Fibroblast of lung (primary cell): ENCODE data around the gene MAP1LC3B2. TPM values are rescaled to one million over a fixed set of nuclear protein-coding genes. Genes with fewer than 3 reads are reported as not detected.

ENCODE experiments used
- DNase-seq, 2 donors: peaks; one replicate each; pipeline versions ENCODE4 v3.0.0 to v3.0.0-alpha.2; 2010; ENCODE audit warnings: low read depth in 2 of 2
- H2AFZ ChIP-seq: 2 replicates; pipeline ENCODE4 v1.5.1; 2012; ENCODE audit warnings: low read length, control low read depth, inconsistent platforms
- H3K27ac ChIP-seq: 2 replicates; pipeline ENCODE4 v1.5.1; 2011; ENCODE audit warnings: low read length, control low read depth; ENCODE audit not compliant: insufficient read depth
- H3K27me3 ChIP-seq: 2 replicates; pipeline ENCODE4 v1.5.1; 2011; ENCODE audit warnings: mild to moderate bottlenecking, low read length; ENCODE audit not compliant: control insufficient read depth, insufficient read depth
- H3K36me3 ChIP-seq: 2 replicates; pipeline ENCODE4 v1.5.1; 2011; ENCODE audit warnings: low read length; ENCODE audit not compliant: control insufficient read depth, insufficient read depth
- H3K4me1 ChIP-seq: 2 replicates; pipeline ENCODE4 v1.5.1; 2011; ENCODE audit warnings: low read length; ENCODE audit not compliant: control insufficient read depth, insufficient read depth; ENCODE audit errors: extremely low read depth
- H3K4me2 ChIP-seq: 2 replicates; pipeline ENCODE4 v1.5.1; 2011; ENCODE audit warnings: low read length, control low read depth; ENCODE audit not compliant: insufficient read depth; ENCODE audit errors: extremely low read depth
- H3K4me3 ChIP-seq, 4 experiments: fragments of 200-600 bp in 1 of 4; sonication (generic) in 1 of 4; replicated peaks in 1 of 4; 2 replicates each; pipeline ENCODE4 v1.5.1; 2011 to 2016; ENCODE audit warnings: low read length in 4 of 4, low read depth in 3 of 4, mild to moderate bottlenecking in 3 of 4, control low read depth in 2 of 4, inconsistent platforms in 1 of 4, mixed read lengths in 1 of 4; ENCODE audit not compliant: insufficient read depth in 1 of 4; ENCODE audit errors: control extremely low read depth in 1 of 4
- H3K79me2 ChIP-seq: 2 replicates; pipeline ENCODE4 v1.5.1; 2012; ENCODE audit warnings: mild to moderate bottlenecking, low read length, inconsistent platforms; ENCODE audit not compliant: control insufficient read depth, insufficient read depth
- H3K9ac ChIP-seq: 2 replicates; pipeline ENCODE4 v1.5.1; 2011; ENCODE audit warnings: mild to moderate bottlenecking, low read length, control low read depth; ENCODE audit not compliant: insufficient read depth
- H3K9me3 ChIP-seq: 2 replicates; pipeline ENCODE4 v1.5.1; 2012; ENCODE audit warnings: low read depth, low read length; ENCODE audit not compliant: control insufficient read depth, insufficient read depth
- H4K20me1 ChIP-seq: 2 replicates; pipeline ENCODE4 v1.5.1; 2011; ENCODE audit warnings: low read length; ENCODE audit not compliant: control insufficient read depth, insufficient read depth; ENCODE audit errors: extremely low read depth
- EZH2 ChIP-seq: IDR thresholded peaks from 2 replicates; pipeline ENCODE4 v1.5.1; 2012; ENCODE audit warnings: low read length, control low read depth, mild to moderate bottlenecking; ENCODE audit errors: missing control alignments
- polyA plus RNA-seq, 2 donors: library from polyadenylated mRNA; depleted of rRNA in 1 of 2; stranded (reverse) in 1 of 2; unstranded in 1 of 2; fragments of >200 nt; gene quantifications; 2 replicates each; pipeline ENCODE4 v1.2.1, GENCODE V29; 2011 to 2012; ENCODE audit warnings: missing spikeins in 1 of 2
- total RNA-seq: library from RNA; depleted of rRNA; stranded (reverse); fragments of >200 nt; gene quantifications from 2 replicates; pipeline ENCODE4 v1.2.1, GENCODE V29; 2014
- TF ChIP-seq, protein P1 (sequence below), 2 donors: IDR thresholded peaks in 1 of 2; conservative IDR thresholded peaks in 1 of 2; 1 replicate in 1 of 2; 2 replicates in 1 of 2; pipeline ENCODE4 v1.5.1; 2011 to 2012; ENCODE audit warnings: low read length in 2 of 2, control low read depth in 1 of 2, inconsistent platforms in 1 of 2, low read depth in 1 of 2, mild to moderate bottlenecking in 1 of 2

MAP1LC3B2 gene
- total and polyA plus RNA-seq, 2 donors (not counting 1 experiment from before 2014, with no cell fraction given) = 1.2 TPM

DNA sequence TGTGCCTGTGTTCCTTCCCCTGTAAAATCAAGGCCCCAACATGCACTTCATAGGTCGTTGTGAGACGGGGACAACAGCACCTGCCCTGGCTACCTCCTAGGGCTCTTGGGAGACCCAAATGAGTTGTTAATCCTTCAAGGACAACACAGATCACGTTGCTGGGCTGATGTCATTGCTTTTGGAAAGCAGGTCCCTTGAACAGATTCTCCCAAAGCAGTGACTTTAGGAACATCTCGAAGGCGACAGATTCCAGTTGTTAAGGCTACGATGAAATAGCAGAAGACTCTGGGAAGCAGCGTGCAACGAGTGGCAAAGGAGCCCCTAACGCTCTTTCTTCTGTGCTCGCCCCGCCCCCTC, 26.2 kb upstream of the MAP1LC3B2 start:
- H3K4me3 ChIP-seq = peak overlapping the region in 2 of 4 experiments; percentile 49 to 63
- no peak for TF ChIP-seq EZH2
- TF ChIP-seq, protein P1, sequence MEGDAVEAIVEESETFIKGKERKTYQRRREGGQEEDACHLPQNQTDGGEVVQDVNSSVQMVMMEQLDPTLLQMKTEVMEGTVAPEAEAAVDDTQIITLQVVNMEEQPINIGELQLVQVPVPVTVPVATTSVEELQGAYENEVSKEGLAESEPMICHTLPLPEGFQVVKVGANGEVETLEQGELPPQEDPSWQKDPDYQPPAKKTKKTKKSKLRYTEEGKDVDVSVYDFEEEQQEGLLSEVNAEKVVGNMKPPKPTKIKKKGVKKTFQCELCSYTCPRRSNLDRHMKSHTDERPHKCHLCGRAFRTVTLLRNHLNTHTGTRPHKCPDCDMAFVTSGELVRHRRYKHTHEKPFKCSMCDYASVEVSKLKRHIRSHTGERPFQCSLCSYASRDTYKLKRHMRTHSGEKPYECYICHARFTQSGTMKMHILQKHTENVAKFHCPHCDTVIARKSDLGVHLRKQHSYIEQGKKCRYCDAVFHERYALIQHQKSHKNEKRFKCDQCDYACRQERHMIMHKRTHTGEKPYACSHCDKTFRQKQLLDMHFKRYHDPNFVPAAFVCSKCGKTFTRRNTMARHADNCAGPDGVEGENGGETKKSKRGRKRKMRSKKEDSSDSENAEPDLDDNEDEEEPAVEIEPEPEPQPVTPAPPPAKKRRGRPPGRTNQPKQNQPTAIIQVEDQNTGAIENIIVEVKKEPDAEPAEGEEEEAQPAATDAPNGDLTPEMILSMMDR (conservative IDR thresholded peaks at IDR 0.05 in 1 of 2, IDR thresholded peaks at IDR 0.05 in 1 of 2; ENCODE audit: low read depth in 1 of 2, low read length in 2 of 2) = no peak

DNA sequence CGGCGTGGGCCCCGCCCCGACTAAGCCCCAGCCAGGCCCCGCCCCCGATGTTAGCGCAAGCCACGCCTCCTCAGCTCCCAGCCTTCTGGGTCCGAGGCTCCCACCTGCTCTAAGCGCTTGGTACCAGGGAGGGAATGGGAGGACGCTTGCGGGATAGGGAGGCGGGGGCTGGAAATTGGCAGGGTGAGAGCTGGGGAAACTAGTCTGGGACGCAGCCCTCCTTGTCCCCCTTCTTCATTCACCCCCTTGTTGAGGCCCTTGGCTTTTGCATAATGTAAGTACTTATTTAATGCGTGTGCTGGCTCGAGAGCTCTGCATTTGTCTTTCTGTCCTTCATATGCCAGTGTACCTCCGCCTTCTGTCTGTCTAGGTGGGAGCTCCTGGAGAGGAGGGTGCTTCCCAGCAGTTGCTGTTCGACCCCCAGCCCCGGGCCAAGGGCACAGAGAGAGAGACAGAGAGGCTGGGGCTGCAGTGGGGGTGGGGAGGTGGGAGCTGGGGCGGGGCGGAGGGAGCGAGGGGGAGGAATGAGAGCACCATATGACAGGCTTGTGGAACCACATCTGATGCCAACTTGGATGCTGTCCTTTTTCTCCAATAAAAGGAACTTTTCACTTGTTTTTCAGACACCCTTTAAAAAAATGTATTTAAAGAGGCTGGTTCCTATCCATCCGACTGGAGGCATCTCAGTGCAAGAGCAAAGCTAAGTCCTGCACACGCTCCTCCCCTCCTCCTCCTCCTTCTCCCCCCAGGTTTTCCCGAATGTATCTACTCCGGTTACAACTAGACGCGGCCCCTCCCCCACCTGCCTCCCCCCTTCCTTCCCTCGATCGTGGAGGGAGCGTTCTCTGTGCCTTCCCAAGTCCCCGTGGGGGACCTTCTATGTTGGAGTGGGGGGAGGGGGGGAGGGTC, 25.6 kb upstream of the MAP1LC3B2 start:
- Histone ChIP-seq H3K36me3 (no peaks in the 10 kb centered on the region), H3K4me1 (peaks cover 3% of the 10 kb centered on the region), H3K9me3 (no peaks in the 10 kb centered on the region), H3K4me3 (peak overlapping the region; percentile 55 to 78 (median 60)), H2AFZ (peak overlapping the region; percentile 57), H3K27me3 (no peaks in the 10 kb centered on the region), H3K9ac (no peak overlapping the region), H4K20me1 (no peaks in the 10 kb centered on the region), H3K4me2 (peak overlapping the region; percentile 97), H3K27ac (no peak overlapping the region), H3K79me2 (no peaks in the 10 kb centered on the region)
- DNase-seq = peak; percentile 83 to 94
- TF ChIP-seq, protein P1 (conservative IDR thresholded peaks at IDR 0.05 in 1 of 2, IDR thresholded peaks at IDR 0.05 in 1 of 2; ENCODE audit: low read depth in 1 of 2, low read length in 2 of 2) = no peak
- no peak for TF ChIP-seq EZH2

More for the DNA sequence above, 26.2 kb upstream of the MAP1LC3B2 start:
- Histone ChIP-seq H3K79me2 (no peaks in the 10 kb centered on the region), H3K4me2 (peak overlapping the region; percentile 59), H3K27me3 (no peaks in the 10 kb centered on the region), H3K27ac (no peak overlapping the region), H3K9ac (no peak overlapping the region), H3K4me1 (peaks cover 5% of the 10 kb centered on the region), H3K36me3 (no peaks in the 10 kb centered on the region), H4K20me1 (no peaks in the 10 kb centered on the region), H3K9me3 (no peaks in the 10 kb centered on the region), H2AFZ (peak overlapping the region; percentile 42)
- no peak for DNase-seq

DNA sequence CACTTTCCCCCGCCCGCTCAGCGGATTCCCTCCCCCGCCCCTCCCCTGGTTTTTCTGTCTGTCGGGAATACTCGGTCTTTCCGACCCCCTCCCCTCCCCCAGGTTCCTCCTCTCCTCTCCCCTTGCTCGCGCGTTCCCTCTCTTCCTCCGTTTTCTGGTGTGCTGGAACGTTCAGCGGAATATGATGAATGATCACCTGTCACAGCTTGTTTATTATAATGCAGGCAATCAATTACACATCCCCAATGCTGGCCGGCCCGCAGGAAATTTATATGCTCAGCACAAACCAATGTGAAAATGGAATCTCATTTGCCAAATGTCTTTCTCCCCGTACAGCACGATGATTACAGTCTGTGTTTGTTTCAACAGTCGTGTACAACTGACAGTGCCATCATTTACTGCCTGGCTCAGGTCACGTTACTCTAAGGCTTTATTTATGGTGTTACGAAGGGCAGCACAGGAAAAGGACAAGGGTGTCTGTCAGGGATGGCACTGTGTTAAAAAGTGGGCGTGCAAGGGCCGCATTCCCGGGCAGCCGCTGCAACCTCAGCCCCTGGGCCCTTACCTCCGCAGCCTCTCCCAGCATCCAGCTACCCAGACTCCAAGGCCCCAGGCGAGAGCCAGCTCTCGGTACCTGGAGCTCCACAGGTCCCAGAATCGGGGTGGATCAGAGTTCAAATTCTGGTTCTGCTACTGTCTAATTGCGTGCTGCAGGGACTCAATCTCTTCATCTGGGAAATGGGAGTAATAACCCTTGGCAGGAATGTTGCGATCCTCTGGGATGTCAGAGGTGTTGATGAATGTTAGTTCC, 24.7 kb upstream of the MAP1LC3B2 start:
- peak; percentile 59 to 83 for DNase-seq
- Histone ChIP-seq H3K79me2 (no peaks in the 10 kb centered on the region), H3K9me3 (no peaks in the 10 kb centered on the region), H4K20me1 (no peaks in the 10 kb centered on the region), H3K27me3 (no peaks in the 10 kb centered on the region), H3K4me2 (peak overlapping the region; percentile 85), H3K4me3 (peak overlapping the region; percentile 21 to 78 (median 59)), H2AFZ (no peak overlapping the region), H3K9ac (no peak overlapping the region), H3K36me3 (no peaks in the 10 kb centered on the region), H3K27ac (no peak overlapping the region), H3K4me1 (no peaks in the 10 kb centered on the region)
- TF ChIP-seq EZH2 = no peak
- TF ChIP-seq, protein P1 (conservative IDR thresholded peaks at IDR 0.05 in 1 of 2, IDR thresholded peaks at IDR 0.05 in 1 of 2; ENCODE audit: low read depth in 1 of 2, low read length in 2 of 2) = no peak
